ENCODE measurements around the gene IL34. TPM values are rescaled to one million over a fixed set of nuclear protein-coding genes. Genes with fewer than 3 reads are reported as not detected.

The IL34 gene
- total and polyA plus RNA-seq, 2 experiments from 2014 or later = 4.3 to 6.6 TPM

DNA sequence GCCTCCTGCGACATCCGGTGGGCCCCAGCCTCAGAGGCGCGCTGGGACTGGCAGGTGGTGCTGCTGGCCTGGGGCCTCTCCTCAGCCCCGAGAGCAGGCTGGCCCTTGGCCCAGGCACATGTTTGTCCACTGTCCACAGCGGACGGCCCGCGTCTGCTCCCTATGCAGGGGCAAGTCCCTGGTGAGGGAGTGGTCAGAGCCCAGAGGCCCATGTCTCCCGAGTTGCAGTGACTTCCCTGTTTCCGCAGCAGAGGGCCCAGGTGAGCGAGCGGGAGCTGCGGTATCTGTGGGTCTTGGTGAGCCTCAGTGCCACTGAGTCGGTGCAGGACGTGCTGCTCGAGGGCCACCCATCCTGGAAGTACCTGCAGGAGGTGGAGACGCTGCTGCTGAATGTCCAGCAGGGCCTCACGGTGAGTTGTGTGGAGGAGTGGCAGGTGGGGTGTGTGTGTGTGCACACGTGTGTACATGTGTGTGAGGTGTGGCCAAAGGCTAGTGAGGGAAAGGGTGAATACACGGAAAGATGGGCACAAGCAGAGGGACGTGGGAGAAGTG, 10.4 kb downstream of the IL34 start:
- no peak overlapping the region; the same call in 1 of the 2 replicates for H3K27ac Mint-ChIP-seq
- Histone ChIP-seq H3F3A (replicated peaks; ENCODE audit: low read depth) (0 out of 2 replicates have a peak, but pooled peaks cover 5% of the 10 kb centered on the region), H3K4me1 (ENCODE audit: insufficient read depth) (peaks cover 8% of the 10 kb centered on the region), H3K4me3 (no peak overlapping the region), H3K36me3 (ENCODE audit: insufficient read depth) (no peaks in the 10 kb centered on the region), H3K27ac (ENCODE audit: low read depth) (no peak overlapping the region), H3K79me2 (replicated peaks; ENCODE audit: insufficient read depth) (no peaks in the 10 kb centered on the region), H3K9me2 (ENCODE audit: insufficient read depth) (no peaks in the 10 kb centered on the region), H2AFZ (no peak overlapping the region), H3K27me3 (ENCODE audit: insufficient read depth) (no peaks in the 10 kb centered on the region), H4K20me1 (replicated peaks; ENCODE audit: insufficient read depth) (no peaks in the 10 kb centered on the region), H3K4me2 (no peak overlapping the region)
- DNase-seq (ENCODE audit: low spot score) = peak; percentile 52
- H3K4me1 Mint-ChIP-seq = peaks cover 17% of the 10 kb centered on the region
- H3K27me3 Mint-ChIP-seq (ENCODE audit: insufficient read depth, low read depth, poor library complexity) = peaks cover 6% of the 10 kb centered on the region
- TF ChIP-seq, protein P1, sequence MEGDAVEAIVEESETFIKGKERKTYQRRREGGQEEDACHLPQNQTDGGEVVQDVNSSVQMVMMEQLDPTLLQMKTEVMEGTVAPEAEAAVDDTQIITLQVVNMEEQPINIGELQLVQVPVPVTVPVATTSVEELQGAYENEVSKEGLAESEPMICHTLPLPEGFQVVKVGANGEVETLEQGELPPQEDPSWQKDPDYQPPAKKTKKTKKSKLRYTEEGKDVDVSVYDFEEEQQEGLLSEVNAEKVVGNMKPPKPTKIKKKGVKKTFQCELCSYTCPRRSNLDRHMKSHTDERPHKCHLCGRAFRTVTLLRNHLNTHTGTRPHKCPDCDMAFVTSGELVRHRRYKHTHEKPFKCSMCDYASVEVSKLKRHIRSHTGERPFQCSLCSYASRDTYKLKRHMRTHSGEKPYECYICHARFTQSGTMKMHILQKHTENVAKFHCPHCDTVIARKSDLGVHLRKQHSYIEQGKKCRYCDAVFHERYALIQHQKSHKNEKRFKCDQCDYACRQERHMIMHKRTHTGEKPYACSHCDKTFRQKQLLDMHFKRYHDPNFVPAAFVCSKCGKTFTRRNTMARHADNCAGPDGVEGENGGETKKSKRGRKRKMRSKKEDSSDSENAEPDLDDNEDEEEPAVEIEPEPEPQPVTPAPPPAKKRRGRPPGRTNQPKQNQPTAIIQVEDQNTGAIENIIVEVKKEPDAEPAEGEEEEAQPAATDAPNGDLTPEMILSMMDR (conservative IDR thresholded peaks at IDR 0.05; ENCODE audit: low read depth in 2 of 2) = peak in 1 of 2 experiments; percentile 54; a peak in 2 of 4 replicates
- no peak for TF ChIP-seq ZNF114 (CRISPR knock-in tag; IDR thresholded peaks at IDR 0.05)
- peak; percentile 29 for ATAC-seq
- no peaks in the 10 kb centered on the region for H3K9me3 Mint-ChIP-seq
- H3K36me3 Mint-ChIP-seq (ENCODE audit: low read depth) = no peaks in the 10 kb centered on the region
- H3K4me3 Mint-ChIP-seq = no peak overlapping the region

DNA sequence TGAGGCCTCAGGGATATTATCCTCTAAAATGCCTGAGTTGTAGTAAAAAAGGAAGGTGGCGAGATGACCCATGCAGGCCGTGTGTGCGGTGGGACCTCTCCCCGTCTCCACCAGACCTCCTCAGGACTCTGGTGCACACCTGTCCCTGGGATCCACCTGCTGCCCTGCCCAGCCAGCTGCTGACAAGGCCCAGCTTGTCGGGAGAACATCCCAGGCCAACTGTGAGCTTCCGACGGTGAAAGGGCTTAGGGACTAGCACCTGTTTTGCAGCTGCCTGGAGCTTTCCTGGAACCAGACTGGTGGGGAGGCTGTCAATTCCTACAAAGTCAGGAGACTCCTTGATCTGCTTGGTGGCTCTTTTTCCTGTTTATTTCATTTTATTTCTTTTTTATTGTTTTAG, 11.6 kb downstream of the IL34 start:
- Histone ChIP-seq H2AFZ (no peak overlapping the region), H4K20me1 (replicated peaks; ENCODE audit: insufficient read depth) (no peaks in the 10 kb centered on the region), H3K27ac (ENCODE audit: low read depth) (no peak overlapping the region), H3K9me2 (ENCODE audit: insufficient read depth) (no peaks in the 10 kb centered on the region), H3K4me3 (no peak overlapping the region), H3F3A (replicated peaks; ENCODE audit: low read depth) (0 out of 2 replicates have a peak, but pooled peaks cover 5% of the 10 kb centered on the region), H3K27me3 (ENCODE audit: insufficient read depth) (no peaks in the 10 kb centered on the region), H3K4me2 (no peak overlapping the region), H3K79me2 (replicated peaks; ENCODE audit: insufficient read depth) (no peaks in the 10 kb centered on the region), H3K36me3 (ENCODE audit: insufficient read depth) (no peaks in the 10 kb centered on the region), H3K4me1 (ENCODE audit: insufficient read depth) (peaks cover 10% of the 10 kb centered on the region)
- Mint-ChIP-seq H3K9me3 (no peaks in the 10 kb centered on the region), H3K4me3 (no peak overlapping the region), H3K4me1 (peaks cover 25% of the 10 kb centered on the region), H3K27ac (no peak overlapping the region), H3K27me3 (ENCODE audit: insufficient read depth, low read depth, poor library complexity) (peaks cover 8% of the 10 kb centered on the region), H3K36me3 (ENCODE audit: low read depth) (no peaks in the 10 kb centered on the region)
- no peak for ATAC-seq
- DNase-seq (ENCODE audit: low spot score) = no peak
- TF ChIP-seq, protein P2, sequence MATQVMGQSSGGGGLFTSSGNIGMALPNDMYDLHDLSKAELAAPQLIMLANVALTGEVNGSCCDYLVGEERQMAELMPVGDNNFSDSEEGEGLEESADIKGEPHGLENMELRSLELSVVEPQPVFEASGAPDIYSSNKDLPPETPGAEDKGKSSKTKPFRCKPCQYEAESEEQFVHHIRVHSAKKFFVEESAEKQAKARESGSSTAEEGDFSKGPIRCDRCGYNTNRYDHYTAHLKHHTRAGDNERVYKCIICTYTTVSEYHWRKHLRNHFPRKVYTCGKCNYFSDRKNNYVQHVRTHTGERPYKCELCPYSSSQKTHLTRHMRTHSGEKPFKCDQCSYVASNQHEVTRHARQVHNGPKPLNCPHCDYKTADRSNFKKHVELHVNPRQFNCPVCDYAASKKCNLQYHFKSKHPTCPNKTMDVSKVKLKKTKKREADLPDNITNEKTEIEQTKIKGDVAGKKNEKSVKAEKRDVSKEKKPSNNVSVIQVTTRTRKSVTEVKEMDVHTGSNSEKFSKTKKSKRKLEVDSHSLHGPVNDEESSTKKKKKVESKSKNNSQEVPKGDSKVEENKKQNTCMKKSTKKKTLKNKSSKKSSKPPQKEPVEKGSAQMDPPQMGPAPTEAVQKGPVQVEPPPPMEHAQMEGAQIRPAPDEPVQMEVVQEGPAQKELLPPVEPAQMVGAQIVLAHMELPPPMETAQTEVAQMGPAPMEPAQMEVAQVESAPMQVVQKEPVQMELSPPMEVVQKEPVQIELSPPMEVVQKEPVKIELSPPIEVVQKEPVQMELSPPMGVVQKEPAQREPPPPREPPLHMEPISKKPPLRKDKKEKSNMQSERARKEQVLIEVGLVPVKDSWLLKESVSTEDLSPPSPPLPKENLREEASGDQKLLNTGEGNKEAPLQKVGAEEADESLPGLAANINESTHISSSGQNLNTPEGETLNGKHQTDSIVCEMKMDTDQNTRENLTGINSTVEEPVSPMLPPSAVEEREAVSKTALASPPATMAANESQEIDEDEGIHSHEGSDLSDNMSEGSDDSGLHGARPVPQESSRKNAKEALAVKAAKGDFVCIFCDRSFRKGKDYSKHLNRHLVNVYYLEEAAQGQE (IDR thresholded peaks at IDR 0.05; ENCODE audit: unreplicated experiment) = no peak
- TF ChIP-seq POLR2AphosphoS5 (IDR thresholded peaks at IDR 0.05; ENCODE audit: low read depth) (no peak), ZNF114 (CRISPR knock-in tag; IDR thresholded peaks at IDR 0.05) (no peak), JUNB (IDR thresholded peaks at IDR 0.05; ENCODE audit: unreplicated experiment) (no peak)
- TF ChIP-seq, protein P1 (conservative IDR thresholded peaks at IDR 0.05; ENCODE audit: low read depth in 2 of 2) = no peak
- TF ChIP-seq, protein P3, sequence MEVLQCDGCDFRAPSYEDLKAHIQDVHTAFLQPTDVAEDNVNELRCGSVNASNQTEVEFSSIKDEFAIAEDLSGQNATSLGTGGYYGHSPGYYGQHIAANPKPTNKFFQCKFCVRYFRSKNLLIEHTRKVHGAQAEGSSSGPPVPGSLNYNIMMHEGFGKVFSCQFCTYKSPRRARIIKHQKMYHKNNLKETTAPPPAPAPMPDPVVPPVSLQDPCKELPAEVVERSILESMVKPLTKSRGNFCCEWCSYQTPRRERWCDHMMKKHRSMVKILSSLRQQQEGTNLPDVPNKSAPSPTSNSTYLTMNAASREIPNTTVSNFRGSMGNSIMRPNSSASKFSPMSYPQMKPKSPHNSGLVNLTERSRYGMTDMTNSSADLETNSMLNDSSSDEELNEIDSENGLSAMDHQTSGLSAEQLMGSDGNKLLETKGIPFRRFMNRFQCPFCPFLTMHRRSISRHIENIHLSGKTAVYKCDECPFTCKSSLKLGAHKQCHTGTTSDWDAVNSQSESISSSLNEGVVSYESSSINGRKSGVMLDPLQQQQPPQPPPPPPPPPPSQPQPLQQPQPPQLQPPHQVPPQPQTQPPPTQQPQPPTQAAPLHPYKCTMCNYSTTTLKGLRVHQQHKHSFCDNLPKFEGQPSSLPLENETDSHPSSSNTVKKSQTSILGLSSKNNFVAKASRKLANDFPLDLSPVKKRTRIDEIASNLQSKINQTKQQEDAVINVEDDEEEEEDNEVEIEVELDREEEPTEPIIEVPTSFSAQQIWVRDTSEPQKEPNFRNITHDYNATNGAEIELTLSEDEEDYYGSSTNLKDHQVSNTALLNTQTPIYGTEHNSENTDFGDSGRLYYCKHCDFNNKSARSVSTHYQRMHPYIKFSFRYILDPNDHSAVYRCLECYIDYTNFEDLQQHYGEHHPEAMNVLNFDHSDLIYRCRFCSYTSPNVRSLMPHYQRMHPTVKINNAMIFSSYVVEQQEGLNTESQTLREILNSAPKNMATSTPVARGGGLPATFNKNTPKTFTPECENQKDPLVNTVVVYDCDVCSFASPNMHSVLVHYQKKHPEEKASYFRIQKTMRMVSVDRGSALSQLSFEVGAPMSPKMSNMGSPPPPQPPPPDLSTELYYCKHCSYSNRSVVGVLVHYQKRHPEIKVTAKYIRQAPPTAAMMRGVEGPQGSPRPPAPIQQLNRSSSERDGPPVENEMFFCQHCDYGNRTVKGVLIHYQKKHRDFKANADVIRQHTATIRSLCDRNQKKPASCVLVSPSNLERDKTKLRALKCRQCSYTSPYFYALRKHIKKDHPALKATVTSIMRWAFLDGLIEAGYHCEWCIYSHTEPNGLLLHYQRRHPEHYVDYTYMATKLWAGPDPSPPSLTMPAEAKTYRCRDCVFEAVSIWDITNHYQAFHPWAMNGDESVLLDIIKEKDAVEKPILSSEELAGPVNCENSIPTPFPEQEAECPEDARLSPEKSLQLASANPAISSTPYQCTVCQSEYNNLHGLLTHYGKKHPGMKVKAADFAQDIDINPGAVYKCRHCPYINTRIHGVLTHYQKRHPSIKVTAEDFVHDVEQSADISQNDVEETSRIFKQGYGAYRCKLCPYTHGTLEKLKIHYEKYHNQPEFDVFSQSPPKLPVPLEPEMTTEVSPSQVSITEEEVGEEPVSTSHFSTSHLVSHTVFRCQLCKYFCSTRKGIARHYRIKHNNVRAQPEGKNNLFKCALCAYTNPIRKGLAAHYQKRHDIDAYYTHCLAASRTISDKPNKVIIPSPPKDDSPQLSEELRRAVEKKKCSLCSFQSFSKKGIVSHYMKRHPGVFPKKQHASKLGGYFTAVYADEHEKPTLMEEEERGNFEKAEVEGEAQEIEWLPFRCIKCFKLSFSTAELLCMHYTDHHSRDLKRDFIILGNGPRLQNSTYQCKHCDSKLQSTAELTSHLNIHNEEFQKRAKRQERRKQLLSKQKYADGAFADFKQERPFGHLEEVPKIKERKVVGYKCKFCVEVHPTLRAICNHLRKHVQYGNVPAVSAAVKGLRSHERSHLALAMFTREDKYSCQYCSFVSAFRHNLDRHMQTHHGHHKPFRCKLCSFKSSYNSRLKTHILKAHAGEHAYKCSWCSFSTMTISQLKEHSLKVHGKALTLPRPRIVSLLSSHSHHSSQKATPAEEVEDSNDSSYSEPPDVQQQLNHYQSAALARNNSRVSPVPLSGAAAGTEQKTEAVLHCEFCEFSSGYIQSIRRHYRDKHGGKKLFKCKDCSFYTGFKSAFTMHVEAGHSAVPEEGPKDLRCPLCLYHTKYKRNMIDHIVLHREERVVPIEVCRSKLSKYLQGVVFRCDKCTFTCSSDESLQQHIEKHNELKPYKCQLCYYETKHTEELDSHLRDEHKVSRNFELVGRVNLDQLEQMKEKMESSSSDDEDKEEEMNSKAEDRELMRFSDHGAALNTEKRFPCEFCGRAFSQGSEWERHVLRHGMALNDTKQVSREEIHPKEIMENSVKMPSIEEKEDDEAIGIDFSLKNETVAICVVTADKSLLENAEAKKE (CRISPR knock-in tag; IDR thresholded peaks at IDR 0.05) = no peak

Measured in GM23338 (cell line).